NCI-H1930 (cell line): Measurements from ENCODE around the gene PPP4R3B.
"Not testable (repeated sequence)": the region's sequence is repeated elsewhere in the genome, so short reads cannot be mapped to it uniquely, and the experiment has no call there.

ENCODE experiments used
- DNase-seq, 2 experiments: peaks; one replicate each; lab custom pipeline; 2025; lab: John Stamatoyannopoulos, UW

The PPP4R3B gene

GRCh38 chr2:55617175-55618024 is at the start of gene PPP4R3B:
Gene PPP4R3B, minus strand, starts transcription at chr2:55617622. Its CDS starts 337 bp downstream, at chr2:55617285.
- peak; percentile 99 for DNase-seq

- DNase-seq = no peak
Measured at GRCh38 chr2:55653255-55653654, 35.8 kb upstream of the PPP4R3B start.

- DNase-seq = no peak
Measured at GRCh38 chr2:55649211-55649610, 31.8 kb upstream of the PPP4R3B start.

- DNase-seq = no peak
Measured at GRCh38 chr2:55636831-55637230, 19.4 kb upstream of the PPP4R3B start.

GRCh38 chr2:55628931-55629330 is 11.5 kb upstream of the PPP4R3B start:
- DNase-seq = no peak

GRCh38 chr2:55627915-55628314 is 10.5 kb upstream of the PPP4R3B start:
- DNase-seq = no peak

GRCh38 chr2:55621802-55622201 is 4.4 kb upstream of the PPP4R3B start:
- DNase-seq = no peak

- no peak for DNase-seq
Measured at GRCh38 chr2:55620123-55620779, 2.8 kb upstream of the PPP4R3B start.

GRCh38 chr2:55618275-55619055 is 1.0 kb upstream of the PPP4R3B start:
- peak; percentile 33 to 42 for DNase-seq

GRCh38 chr2:55618025-55618274 is 528 bp upstream of the PPP4R3B start:
- DNase-seq = no peak

GRCh38 chr2:55616551-55617174 is 759 bp downstream of the PPP4R3B start:
- DNase-seq = peak in 1 of 2 experiments; percentile 11

- DNase-seq = no peak
Measured at GRCh38 chr2:55611997-55612396, 5.4 kb downstream of the PPP4R3B start.

- DNase-seq = no peak
Measured at GRCh38 chr2:55610954-55611743, 6.3 kb downstream of the PPP4R3B start.

- no peak for DNase-seq
Measured at GRCh38 chr2:55609938-55610578, 7.4 kb downstream of the PPP4R3B start.

GRCh38 chr2:55609193-55609794 is 8.1 kb downstream of the PPP4R3B start:
- DNase-seq = no peak

GRCh38 chr2:55607717-55608116 is 9.7 kb downstream of the PPP4R3B start:
- DNase-seq = no peak

- DNase-seq = no peak
Measured at GRCh38 chr2:55604027-55604565, 13.3 kb downstream of the PPP4R3B start.

- DNase-seq = no peak
Measured at GRCh38 chr2:55601849-55602248, 15.6 kb downstream of the PPP4R3B start.

GRCh38 chr2:55598056-55598795 is 19.2 kb downstream of the PPP4R3B start:
- no peak for DNase-seq

GRCh38 chr2:55596795-55597194 is 20.6 kb downstream of the PPP4R3B start:
- DNase-seq = not testable (repeated sequence)
